HG02885 (cell line): Measurements from ENCODE around the gene ARRB2.
"Not testable (repeated sequence)": the region's sequence is repeated elsewhere in the genome, so short reads cannot be mapped to it uniquely, and the experiment has no call there.

Experiments
- ATAC-seq: cut with Tn5 transposase; IDR thresholded peaks from one replicate; pipeline ENCODE4 v1.9.1; 2021; ENCODE audit warnings: mild to moderate bottlenecking; ENCODE audit not compliant: unreplicated experiment, poor library complexity

The ARRB2 gene

GRCh38 chr17:4699401-4700056 lies 10.9 kb upstream of the ARRB2 start:
- ATAC-seq, result not testable (repeated sequence)

GRCh38 chr17:4701116-4701515 lies 9.3 kb upstream of the ARRB2 start:
- ATAC-seq, result no peak

- ATAC-seq, result no peak
Observed at GRCh38 chr17:4703330-4703691, 7.1 kb upstream of the ARRB2 start.

- ATAC-seq, result not testable (repeated sequence)
Observed at GRCh38 chr17:4704574-4704907, 5.9 kb upstream of the ARRB2 start.

GRCh38 chr17:4704991-4705390 lies 5.4 kb upstream of the ARRB2 start:
- ATAC-seq, result no peak

- ATAC-seq, result no peak
Observed at GRCh38 chr17:4706121-4706520, 4.3 kb upstream of the ARRB2 start.

- ATAC-seq, result no peak
Observed at GRCh38 chr17:4708436-4708835, 2.0 kb upstream of the ARRB2 start.

- ATAC-seq, result no peak
Observed at GRCh38 chr17:4710693-4711634, 532 bp downstream of the ARRB2 start.

GRCh38 chr17:4711661-4712181 lies 1.3 kb downstream of the ARRB2 start:
- ATAC-seq, result no peak

GRCh38 chr17:4712526-4712925 lies 2.1 kb downstream of the ARRB2 start:
- no peak for ATAC-seq

- ATAC-seq, result not testable (repeated sequence)
Observed at GRCh38 chr17:4714340-4715062, 4.1 kb downstream of the ARRB2 start.

GRCh38 chr17:4715063-4715744 lies 4.8 kb downstream of the ARRB2 start:
- no peak for ATAC-seq

- no peak for ATAC-seq
Observed at GRCh38 chr17:4716081-4716480, 5.6 kb downstream of the ARRB2 start.

GRCh38 chr17:4717791-4718190 lies 7.4 kb downstream of the ARRB2 start:
- no peak for ATAC-seq

GRCh38 chr17:4718276-4718675 lies 7.8 kb downstream of the ARRB2 start:
- ATAC-seq, result no peak

- ATAC-seq, result no peak
Observed at GRCh38 chr17:4719146-4719545, 8.7 kb downstream of the ARRB2 start.

GRCh38 chr17:4719684-4720221 lies 9.3 kb downstream of the ARRB2 start:
- ATAC-seq, result no peak

GRCh38 chr17:4720787-4721186 lies 10.4 kb downstream of the ARRB2 start:
- ATAC-seq, result no peak

- no peak for ATAC-seq
Observed at GRCh38 chr17:4721203-4722135, 11.0 kb downstream of the ARRB2 start.
